Keratinocyte (primary cell): ENCODE results near the gene ZNF638. TPM values are rescaled to one million over a fixed set of nuclear protein-coding genes. Genes with fewer than 3 reads are reported as not detected.

ENCODE experiments used
- DNase-seq: peaks from one replicate; pipeline ENCODE4 v3.0.0-alpha.2; 2011; ENCODE audit warnings: low read depth, missing footprints, low spot score
- FAIRE-seq: peaks from 2 replicates; lab custom pipeline; 2011; peaks lifted over from hg19 to GRCh38; lab: Jason Lieb, UNC
- H2AFZ ChIP-seq: 2 replicates; pipeline ENCODE4 v1.6.0; 2012; ENCODE audit warnings: low read length, control low read depth, inconsistent platforms; ENCODE audit not compliant: control insufficient read depth
- H3K27ac ChIP-seq: 2 replicates; pipeline ENCODE4 v1.5.1; 2011; ENCODE audit warnings: low read length; ENCODE audit not compliant: control insufficient read depth, insufficient read depth
- H3K27me3 ChIP-seq: 3 replicates; pipeline ENCODE4 v1.6.0; 2011; ENCODE audit warnings: low read length; ENCODE audit not compliant: control insufficient read depth, insufficient read depth; ENCODE audit errors: extremely low read depth
- H3K36me3 ChIP-seq, 2 experiments: 2 replicates in 1 of 2; 3 replicates in 1 of 2; pipeline ENCODE4 v1.5.1; 2011; ENCODE audit warnings: low read length in 2 of 2, mild to moderate bottlenecking in 1 of 2; ENCODE audit not compliant: control insufficient read depth in 2 of 2, insufficient read depth in 2 of 2; ENCODE audit errors: extremely low read depth in 1 of 2
- H3K4me1 ChIP-seq: 3 replicates; pipeline ENCODE4 v1.5.1; 2011; ENCODE audit warnings: low read length; ENCODE audit not compliant: control insufficient read depth, insufficient read depth; ENCODE audit errors: extremely low read depth
- H3K4me2 ChIP-seq: 3 replicates; pipeline ENCODE4 v1.6.0; 2011; ENCODE audit warnings: low read depth, low read length; ENCODE audit not compliant: control insufficient read depth, insufficient read depth; ENCODE audit errors: extremely low read depth
- H3K4me3 ChIP-seq, 3 experiments: fragments of 200-600 bp in 1 of 3; sonication (generic) in 1 of 3; 2 replicates in 2 of 3; 3 replicates in 1 of 3; pipeline ENCODE4 v1.5.1; 2011 to 2016; ENCODE audit warnings: low read length in 3 of 3, mild to moderate bottlenecking in 3 of 3, control low read depth in 2 of 3, inconsistent platforms in 1 of 3, low read depth in 1 of 3, mixed read lengths in 1 of 3, mixed run types in 1 of 3, moderate library complexity in 1 of 3; ENCODE audit not compliant: control insufficient read depth in 2 of 3, insufficient read depth in 2 of 3; ENCODE audit errors: extremely low read depth in 1 of 3
- H3K79me2 ChIP-seq: 2 replicates; pipeline ENCODE4 v1.6.0; 2012; ENCODE audit warnings: low read length; ENCODE audit not compliant: control insufficient read depth, insufficient read depth
- H3K9ac ChIP-seq: 3 replicates; pipeline ENCODE4 v1.6.0; 2011; ENCODE audit warnings: low read length; ENCODE audit not compliant: control insufficient read depth, insufficient read depth; ENCODE audit errors: extremely low read depth
- H3K9me1 ChIP-seq: 3 replicates; pipeline ENCODE4 v1.6.0; 2011; ENCODE audit warnings: low read length; ENCODE audit not compliant: control insufficient read depth, insufficient read depth; ENCODE audit errors: extremely low read depth
- H3K9me3 ChIP-seq: 2 replicates; pipeline ENCODE4 v1.5.1; 2012; ENCODE audit warnings: low read depth, low read length; ENCODE audit not compliant: control insufficient read depth
- H4K20me1 ChIP-seq: 3 replicates; pipeline ENCODE4 v1.6.0; 2011; ENCODE audit warnings: low read length; ENCODE audit not compliant: control insufficient read depth, insufficient read depth; ENCODE audit errors: extremely low read depth
- EZH2 ChIP-seq: IDR thresholded peaks from one replicate; pipeline ENCODE4 v1.6.1; 2012; ENCODE audit warnings: inconsistent platforms, mild to moderate bottlenecking, low read length, moderate library complexity
- dilution Hi-C: fragments of 300-500 bp; cut with MboI; formaldehyde crosslinking; loops from one replicate; pipeline ENCODE4 v1.7.0; 2020; ENCODE audit warnings: low sequenced_read_pairs; ENCODE audit not compliant: extremely low pct_ligation_motif_present
- polyA plus RNA-seq, 5 experiments: library from polyadenylated mRNA; depleted of rRNA in 3 of 5; stranded (reverse) in 3 of 5; stranded (forward) in 1 of 5; unstranded in 1 of 5; fragments of >200 nt; gene quantifications; 1 replicate in 1 of 5; 2 replicates in 3 of 5; 3 replicates in 1 of 5; pipeline versions ENCODE4 v1.2.1 to v1.2.3, GENCODE V29; 2011 to 2012; ENCODE audit warnings: missing spikeins in 2 of 5, low read depth in 1 of 5, low replicate concordance in 1 of 5
- TF ChIP-seq, protein P1 (sequence below), 3 experiments: IDR thresholded peaks in 1 of 3; conservative IDR thresholded peaks in 1 of 3; optimal IDR thresholded peaks in 1 of 3; 2 replicates in 2 of 3; 3 replicates in 1 of 3; pipeline versions ENCODE3 to v1.5.1; 2011; ENCODE audit warnings: low read length in 3 of 3, mild to moderate bottlenecking in 3 of 3, moderate library complexity in 2 of 3, control low read depth in 1 of 3, inconsistent platforms in 1 of 3; ENCODE audit not compliant: insufficient read depth in 2 of 3; ENCODE audit errors: extremely low read depth in 1 of 3

Gene ZNF638
- polyA plus RNA-seq, 1 donor (not counting 4 experiments of a cell fraction or from before 2014, with no cell fraction given) = 66.5 TPM

DNA sequence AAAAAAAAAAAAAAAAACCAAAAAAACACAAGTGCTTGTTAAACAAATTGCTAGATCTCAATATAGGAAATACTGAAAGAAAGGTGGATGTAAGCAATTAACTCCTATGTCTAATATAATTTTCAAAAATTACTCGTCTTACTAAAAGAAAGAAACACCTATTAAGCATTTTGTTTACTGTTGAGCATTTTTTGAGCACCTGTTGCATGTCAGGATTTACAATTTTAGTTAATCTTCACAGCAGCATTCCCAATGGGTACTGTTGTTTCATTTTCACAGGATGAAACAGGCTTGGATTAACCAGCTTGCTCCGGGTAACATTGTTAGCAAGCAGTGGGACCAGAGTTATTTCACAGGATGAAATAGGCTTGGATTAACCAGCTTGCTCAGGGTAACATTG lies 4.8 kb downstream of the ZNF638 start:
- FAIRE-seq = no peak
- H3K27me3 ChIP-seq = no peaks in the 10 kb centered on the region
- TF ChIP-seq EZH2 = no peak
- TF ChIP-seq, protein P1, sequence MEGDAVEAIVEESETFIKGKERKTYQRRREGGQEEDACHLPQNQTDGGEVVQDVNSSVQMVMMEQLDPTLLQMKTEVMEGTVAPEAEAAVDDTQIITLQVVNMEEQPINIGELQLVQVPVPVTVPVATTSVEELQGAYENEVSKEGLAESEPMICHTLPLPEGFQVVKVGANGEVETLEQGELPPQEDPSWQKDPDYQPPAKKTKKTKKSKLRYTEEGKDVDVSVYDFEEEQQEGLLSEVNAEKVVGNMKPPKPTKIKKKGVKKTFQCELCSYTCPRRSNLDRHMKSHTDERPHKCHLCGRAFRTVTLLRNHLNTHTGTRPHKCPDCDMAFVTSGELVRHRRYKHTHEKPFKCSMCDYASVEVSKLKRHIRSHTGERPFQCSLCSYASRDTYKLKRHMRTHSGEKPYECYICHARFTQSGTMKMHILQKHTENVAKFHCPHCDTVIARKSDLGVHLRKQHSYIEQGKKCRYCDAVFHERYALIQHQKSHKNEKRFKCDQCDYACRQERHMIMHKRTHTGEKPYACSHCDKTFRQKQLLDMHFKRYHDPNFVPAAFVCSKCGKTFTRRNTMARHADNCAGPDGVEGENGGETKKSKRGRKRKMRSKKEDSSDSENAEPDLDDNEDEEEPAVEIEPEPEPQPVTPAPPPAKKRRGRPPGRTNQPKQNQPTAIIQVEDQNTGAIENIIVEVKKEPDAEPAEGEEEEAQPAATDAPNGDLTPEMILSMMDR (optimal IDR thresholded peaks at IDR 0.05 in 1 of 3, IDR thresholded peaks at IDR 0.05 in 1 of 3, conservative IDR thresholded peaks at IDR 0.05 in 1 of 3; ENCODE audit: extremely low read depth in 1 of 3, insufficient read depth in 2 of 3, low read length in 3 of 3) = no peak
- no peaks in the 10 kb centered on the region for H3K36me3 ChIP-seq
- H3K4me2 ChIP-seq = no peak overlapping the region
- H3K27ac ChIP-seq = no peak overlapping the region
- no peaks in the 10 kb centered on the region for H3K9me3 ChIP-seq
- H3K79me2 ChIP-seq = peaks cover 95% of the 10 kb centered on the region
- H4K20me1 ChIP-seq = no peaks in the 10 kb centered on the region
- no peak overlapping the region for H3K9ac ChIP-seq
- dilution Hi-C loops = no loop called here
- no peaks in the 10 kb centered on the region for H3K9me1 ChIP-seq
- no peak for DNase-seq
- H3K4me1 ChIP-seq = peaks cover 5% of the 10 kb centered on the region
- no peak overlapping the region for H2AFZ ChIP-seq
- no peak overlapping the region for H3K4me3 ChIP-seq

DNA sequence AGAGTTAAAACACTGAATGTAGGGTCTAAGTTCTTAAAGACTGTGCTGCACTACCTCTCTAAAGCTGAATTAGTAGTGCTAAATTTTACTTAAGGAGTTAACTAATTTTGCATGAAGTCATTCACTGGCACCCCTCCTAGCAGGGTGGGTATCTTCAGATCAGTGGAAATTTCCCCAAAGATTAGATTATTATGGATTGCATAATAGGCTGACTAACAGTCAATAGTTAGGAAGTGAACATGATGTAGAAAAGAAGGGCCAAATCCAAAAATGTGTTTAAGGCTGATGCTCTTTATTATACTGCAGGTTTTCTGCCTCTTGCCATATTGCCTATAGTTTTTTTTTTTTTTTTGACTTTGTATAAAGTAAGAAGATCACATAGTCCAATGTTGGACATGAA lies 5.2 kb downstream of the ZNF638 start:
- Histone ChIP-seq H3K4me3 (no peak overlapping the region), H3K9me1 (no peaks in the 10 kb centered on the region), H3K4me1 (peaks cover 5% of the 10 kb centered on the region), H3K79me2 (peaks cover 96% of the 10 kb centered on the region), H3K9ac (no peak overlapping the region), H3K9me3 (no peaks in the 10 kb centered on the region), H3K27me3 (no peaks in the 10 kb centered on the region), H4K20me1 (no peaks in the 10 kb centered on the region), H2AFZ (no peak overlapping the region), H3K27ac (no peak overlapping the region), H3K4me2 (no peak overlapping the region), H3K36me3 (no peaks in the 10 kb centered on the region)
- dilution Hi-C loops = no loop called here
- DNase-seq (no peak), FAIRE-seq (no peak)
- TF ChIP-seq, protein P1 (optimal IDR thresholded peaks at IDR 0.05 in 1 of 3, IDR thresholded peaks at IDR 0.05 in 1 of 3, conservative IDR thresholded peaks at IDR 0.05 in 1 of 3; ENCODE audit: extremely low read depth in 1 of 3, insufficient read depth in 2 of 3, low read length in 3 of 3) = no peak
- no peak for TF ChIP-seq EZH2
